ENCODE measurements around the gene NFATC2. TPM values are rescaled to one million over a fixed set of nuclear protein-coding genes. Genes with fewer than 3 reads are reported as not detected.

The NFATC2 gene
- total RNA-seq, 4 donors from 2014 or later: 5.7 to 36.4 (median 12.0) TPM

GRCh38 chr20:51431321-51431720, 111.2 kb downstream of the NFATC2 start:
- Histone ChIP-seq H3K4me3 (no peak overlapping the region), H3K9me3 (no peaks in the 10 kb centered on the region), H3K4me1 (no peaks in the 10 kb centered on the region), H3K27me3 (no peaks in the 10 kb centered on the region), H3K27ac (no peak overlapping the region), H3K36me3 (no peaks in the 10 kb centered on the region)
- TF ChIP-seq, protein P1, sequence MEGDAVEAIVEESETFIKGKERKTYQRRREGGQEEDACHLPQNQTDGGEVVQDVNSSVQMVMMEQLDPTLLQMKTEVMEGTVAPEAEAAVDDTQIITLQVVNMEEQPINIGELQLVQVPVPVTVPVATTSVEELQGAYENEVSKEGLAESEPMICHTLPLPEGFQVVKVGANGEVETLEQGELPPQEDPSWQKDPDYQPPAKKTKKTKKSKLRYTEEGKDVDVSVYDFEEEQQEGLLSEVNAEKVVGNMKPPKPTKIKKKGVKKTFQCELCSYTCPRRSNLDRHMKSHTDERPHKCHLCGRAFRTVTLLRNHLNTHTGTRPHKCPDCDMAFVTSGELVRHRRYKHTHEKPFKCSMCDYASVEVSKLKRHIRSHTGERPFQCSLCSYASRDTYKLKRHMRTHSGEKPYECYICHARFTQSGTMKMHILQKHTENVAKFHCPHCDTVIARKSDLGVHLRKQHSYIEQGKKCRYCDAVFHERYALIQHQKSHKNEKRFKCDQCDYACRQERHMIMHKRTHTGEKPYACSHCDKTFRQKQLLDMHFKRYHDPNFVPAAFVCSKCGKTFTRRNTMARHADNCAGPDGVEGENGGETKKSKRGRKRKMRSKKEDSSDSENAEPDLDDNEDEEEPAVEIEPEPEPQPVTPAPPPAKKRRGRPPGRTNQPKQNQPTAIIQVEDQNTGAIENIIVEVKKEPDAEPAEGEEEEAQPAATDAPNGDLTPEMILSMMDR (IDR thresholded peaks at IDR 0.05): no peak
- no peak for TF ChIP-seq POLR2A (IDR thresholded peaks at IDR 0.05)
- no peak for DNase-seq
- intact Hi-C loops (cut with DNase I; ENCODE audit: low total_unique reads): no loop called here

DNA sequence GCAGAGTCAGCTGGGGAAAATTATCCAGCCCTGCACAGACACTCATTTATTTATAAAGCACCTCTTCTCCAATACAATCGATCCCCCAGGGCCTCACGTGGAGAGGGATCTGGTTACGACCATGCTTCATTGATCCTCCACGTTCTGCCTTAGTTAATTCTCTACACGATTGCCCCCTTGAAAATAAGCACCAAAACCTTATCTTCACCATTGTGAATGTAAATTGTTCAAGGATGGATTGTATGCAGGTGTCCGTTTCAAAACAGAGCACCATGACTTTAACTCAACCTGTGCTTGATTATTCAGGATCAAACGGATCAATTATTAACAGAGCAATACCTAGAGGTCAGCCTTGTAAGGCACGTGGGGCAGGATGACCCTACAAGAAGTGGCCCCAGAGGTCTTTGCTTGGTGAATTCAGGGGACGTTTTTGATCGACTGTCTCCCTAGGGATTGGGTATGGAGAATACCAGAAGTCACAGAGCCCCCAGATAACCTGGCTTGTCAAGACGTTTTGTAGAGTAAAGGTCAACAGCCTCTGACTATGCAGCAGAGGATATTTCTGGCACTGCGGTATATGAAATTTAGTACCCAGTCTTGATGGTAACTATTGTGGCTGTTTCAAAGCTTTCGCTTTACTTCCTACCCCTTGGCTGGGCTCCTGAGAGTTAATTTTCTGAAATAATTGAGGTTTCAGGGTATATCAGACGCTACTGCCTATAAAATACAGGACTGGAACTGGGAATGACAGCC, 112.1 kb downstream of the NFATC2 start:
- Histone ChIP-seq H3K9me3 (no peaks in the 10 kb centered on the region), H3K4me3 (no peak overlapping the region), H3K4me1 (no peaks in the 10 kb centered on the region), H3K36me3 (no peaks in the 10 kb centered on the region), H3K27me3 (no peaks in the 10 kb centered on the region), H3K27ac (no peak overlapping the region)
- intact Hi-C loops (cut with DNase I; ENCODE audit: low total_unique reads): no loop called here
- DNase-seq: no peak
- no peak for TF ChIP-seq POLR2A (IDR thresholded peaks at IDR 0.05)

GRCh38 chr20:51429696-51430095, 112.8 kb downstream of the NFATC2 start:
- H3K4me1 ChIP-seq: no peaks in the 10 kb centered on the region
- H3K36me3 ChIP-seq: no peaks in the 10 kb centered on the region
- H3K27ac ChIP-seq: no peak overlapping the region
- no peak overlapping the region for H3K4me3 ChIP-seq
- DNase-seq: no peak
- no peaks in the 10 kb centered on the region for H3K27me3 ChIP-seq
- no peaks in the 10 kb centered on the region for H3K9me3 ChIP-seq
- intact Hi-C loops (cut with DNase I; ENCODE audit: low total_unique reads): no loop called here
- TF ChIP-seq, protein P1 (IDR thresholded peaks at IDR 0.05): no peak
- no peak for TF ChIP-seq POLR2A (IDR thresholded peaks at IDR 0.05)

DNA sequence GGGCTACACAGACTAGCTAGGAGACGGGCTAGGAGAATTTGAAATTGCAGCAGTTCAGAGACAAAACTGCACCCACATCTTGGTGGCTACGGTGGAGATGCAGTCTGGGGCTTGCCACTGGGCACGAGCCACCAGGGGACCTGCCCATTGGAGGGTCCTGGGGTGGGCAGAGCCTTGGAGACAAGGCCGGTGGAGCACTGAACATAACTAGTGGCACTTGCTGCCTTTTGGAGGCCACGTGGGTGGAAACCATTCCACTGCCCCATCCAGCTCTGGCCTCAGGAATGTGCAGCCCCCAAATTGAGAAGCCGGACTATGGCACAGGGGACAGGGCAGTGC, 113.4 kb downstream of the NFATC2 start:
- H3K4me3 ChIP-seq: no peak overlapping the region
- no peak overlapping the region for H3K27ac ChIP-seq
- intact Hi-C loops (cut with DNase I; ENCODE audit: low total_unique reads): no loop called here
- no peaks in the 10 kb centered on the region for H3K27me3 ChIP-seq
- no peaks in the 10 kb centered on the region for H3K36me3 ChIP-seq
- no peaks in the 10 kb centered on the region for H3K9me3 ChIP-seq
- H3K4me1 ChIP-seq: no peaks in the 10 kb centered on the region
- TF ChIP-seq POLR2A (IDR thresholded peaks at IDR 0.05): no peak
- TF ChIP-seq, protein P1 (IDR thresholded peaks at IDR 0.05): no peak
- DNase-seq: no peak

- Histone ChIP-seq H3K27ac (peak overlapping the region; percentile 18 to 28), H3K9me3 (no peaks in the 10 kb centered on the region), H3K4me3 (no peak overlapping the region), H3K4me1 (no peaks in the 10 kb centered on the region), H3K27me3 (no peaks in the 10 kb centered on the region), H3K36me3 (no peaks in the 10 kb centered on the region)
- TF ChIP-seq POLR2A (IDR thresholded peaks at IDR 0.05): no peak
- TF ChIP-seq, protein P1 (IDR thresholded peaks at IDR 0.05): no peak
- DNase-seq: peak; percentile 47 to 49
- intact Hi-C loops (cut with DNase I; ENCODE audit: low total_unique reads): no loop called here
Measured at GRCh38 chr20:51428401-51429143, 113.9 kb downstream of the NFATC2 start.

Data from uterus (tissue), 4 donors.